GM21423 (cell line): ENCODE results near the gene PRR29.

Experiments used
- ATAC-seq: cut with Tn5 transposase; IDR thresholded peaks from one replicate; pipeline ENCODE4 v1.9.1; 2021; ENCODE audit warnings: mild to moderate bottlenecking, moderate library complexity; ENCODE audit not compliant: unreplicated experiment

PRR29 gene

GRCh38 chr17:64008346-64008745 is 10.2 kb downstream of the PRR29 start:
- no peak for ATAC-seq

- ATAC-seq = no peak
These were observed 10.7 kb downstream of the PRR29 start for GRCh38 chr17:64008830-64009229.

GRCh38 chr17:64009571-64010402 is 11.6 kb downstream of the PRR29 start:
- ATAC-seq = no peak

- no peak for ATAC-seq
These were observed 17.3 kb downstream of the PRR29 start for GRCh38 chr17:64015447-64015846.

GRCh38 chr17:64016231-64016784 is 18.2 kb downstream of the PRR29 start:
- no peak for ATAC-seq

GRCh38 chr17:64016974-64017373 is 18.8 kb downstream of the PRR29 start:
- ATAC-seq = no peak

GRCh38 chr17:64017381-64017980 is 19.3 kb downstream of the PRR29 start:
- ATAC-seq = no peak

GRCh38 chr17:64019551-64019961 is 21.4 kb downstream of the PRR29 start:
- ATAC-seq = peak; percentile 6

GRCh38 chr17:64020056-64020766 is 22.1 kb downstream of the PRR29 start, which contains the start of gene ICAM2:
Gene ICAM2, minus strand, starts transcription at chr17:64020633. Its CDS starts 13,942 bp downstream, at chr17:64006691.
- peak; percentile 64 for ATAC-seq

GRCh38 chr17:64022611-64023063 is 24.5 kb downstream of the PRR29 start:
- no peak for ATAC-seq

- ATAC-seq = no peak
These were observed 26.1 kb downstream of the PRR29 start for GRCh38 chr17:64024215-64024654.

- ATAC-seq = no peak
These were observed 26.9 kb downstream of the PRR29 start for GRCh38 chr17:64024781-64025731.

GRCh38 chr17:64025732-64026294 is 27.7 kb downstream of the PRR29 start:
- peak; percentile 46 for ATAC-seq

GRCh38 chr17:64028874-64029464 is 30.8 kb downstream of the PRR29 start:
- ATAC-seq = no peak

- ATAC-seq = no peak
These were observed 33.9 kb downstream of the PRR29 start for GRCh38 chr17:64032081-64032480.

GRCh38 chr17:64036198-64036922 is 38.2 kb downstream of the PRR29 start:
- ATAC-seq = no peak

GRCh38 chr17:64037180-64037579 is 39.0 kb downstream of the PRR29 start:
- ATAC-seq = no peak

GRCh38 chr17:64037802-64038201 is 39.7 kb downstream of the PRR29 start:
- no peak for ATAC-seq
